Endothelial cell of umbilical vein (primary cell): ENCODE data around the gene SS18L1. TPM values are rescaled to one million over a fixed set of nuclear protein-coding genes. Genes with fewer than 3 reads are reported as not detected.

Experiments used
- BruUV-seq: library from RNA; stranded (reverse); fragments of 400-500 nt; replicated peaks from 2 replicates; lab custom pipeline; 2021; lab: Mats Ljungman, UMichigan
- CTCF ChIA-PET: fragments of 300-600, 350-600 bp; sonication (Branson Sonifier 250); formaldehyde crosslinking; loops from one replicate; lab custom pipeline; 2021; ENCODE audit warnings: antibody characterized with exemption, inconsistent platforms; lab: Charles Lee
- POLR2A ChIA-PET: fragments of 300-600, 350-600 bp; sonication (Branson Sonifier 250); formaldehyde crosslinking; loops from one replicate; lab custom pipeline; 2021; ENCODE audit warnings: antibody characterized with exemption, inconsistent platforms; lab: Charles Lee
- DNase-seq: peaks from one replicate; pipeline ENCODE4 v3.0.0-alpha.2; 2011; ENCODE audit warnings: low read depth, low spot score
- FAIRE-seq: peaks from 2 replicates; lab custom pipeline; 2011; peaks lifted over from hg19 to GRCh38; lab: Jason Lieb, UNC
- H2AFZ ChIP-seq: 2 replicates; pipeline ENCODE4 v1.6.0; 2012; ENCODE audit warnings: low read depth, low read length, control low read depth, inconsistent platforms
- H3K27ac ChIP-seq: 2 replicates; pipeline ENCODE4 v1.5.1; 2011; ENCODE audit warnings: low read depth, mild to moderate bottlenecking, control low read depth, low read length, moderate library complexity; ENCODE audit not compliant: insufficient read depth
- H3K27me3 ChIP-seq, 2 experiments: 2 replicates each; pipeline versions ENCODE4 v1.6.0 to v1.6.1; 2011; ENCODE audit warnings: low read length in 2 of 2, mixed read lengths in 1 of 2; ENCODE audit not compliant: control insufficient read depth in 2 of 2, insufficient read depth in 2 of 2
- H3K36me3 ChIP-seq, 2 experiments: 2 replicates in 1 of 2; 3 replicates in 1 of 2; pipeline ENCODE4 v1.5.1; 2011; ENCODE audit warnings: low read length in 2 of 2, mild to moderate bottlenecking in 1 of 2, moderate library complexity in 1 of 2; ENCODE audit not compliant: control insufficient read depth in 2 of 2, insufficient read depth in 2 of 2; ENCODE audit errors: extremely low read depth in 1 of 2
- H3K4me1 ChIP-seq: 3 replicates; pipeline ENCODE4 v1.5.1; 2011; ENCODE audit warnings: mild to moderate bottlenecking, low read length; ENCODE audit not compliant: control insufficient read depth, insufficient read depth; ENCODE audit errors: extremely low read depth
- H3K4me2 ChIP-seq: 2 replicates; pipeline ENCODE4 v1.6.1; 2011; ENCODE audit warnings: low read length, control low read depth, mixed read lengths; ENCODE audit not compliant: insufficient read depth
- H3K4me3 ChIP-seq, 3 experiments: fragments of 200-600 bp in 1 of 3; sonication (generic), shearing (Covaris generic) in 1 of 3; replicated peaks in 1 of 3; 2 replicates each; pipeline ENCODE4 v1.5.1; 2011 to 2016; ENCODE audit warnings: control low read depth in 3 of 3, low read length in 3 of 3, mild to moderate bottlenecking in 2 of 3, inconsistent platforms in 1 of 3, low read depth in 1 of 3, moderate library complexity in 1 of 3; ENCODE audit not compliant: insufficient read depth in 1 of 3
- H3K79me2 ChIP-seq: 2 replicates; pipeline ENCODE4 v1.6.0; 2012; ENCODE audit warnings: low read length, inconsistent platforms; ENCODE audit not compliant: control insufficient read depth, insufficient read depth
- H3K9ac ChIP-seq: replicated peaks from 2 replicates; pipeline ENCODE3; 2011; ENCODE audit warnings: low read length, control low read depth; ENCODE audit not compliant: insufficient read depth; ENCODE audit errors: extremely low read depth
- H3K9me1 ChIP-seq: replicated peaks from 3 replicates; pipeline ENCODE4 v1.6.0; 2011; ENCODE audit warnings: mild to moderate bottlenecking, low read length; ENCODE audit not compliant: control insufficient read depth, insufficient read depth; ENCODE audit errors: extremely low read depth
- H3K9me3 ChIP-seq: replicated peaks from 2 replicates; pipeline ENCODE4 v1.5.1; 2012; ENCODE audit warnings: low read length, inconsistent platforms; ENCODE audit not compliant: control insufficient read depth, insufficient read depth
- H4K20me1 ChIP-seq: replicated peaks from 2 replicates; pipeline ENCODE3; 2011; ENCODE audit warnings: mild to moderate bottlenecking, low read length; ENCODE audit not compliant: control insufficient read depth, insufficient read depth; ENCODE audit errors: extremely low read depth
- CTCF ChIP-seq, 2 donors: IDR thresholded peaks; 1 replicate in 1 of 2; 2 replicates in 1 of 2; pipeline ENCODE4 v1.5.1; 2011; ENCODE audit warnings: low read length in 2 of 2, mild to moderate bottlenecking in 2 of 2, moderate library complexity in 2 of 2, control low read depth in 1 of 2, inconsistent platforms in 1 of 2, low read depth in 1 of 2; ENCODE audit not compliant: insufficient read depth in 1 of 2; ENCODE audit errors: extremely low read depth in 1 of 2
- EZH2 ChIP-seq: IDR thresholded peaks from 2 replicates; pipeline ENCODE4 v1.6.1; 2012; ENCODE audit warnings: borderline replicate concordance, low read depth, mild to moderate bottlenecking, moderate library complexity, low read length, inconsistent platforms; ENCODE audit not compliant: severe bottlenecking
- FOS ChIP-seq: IDR thresholded peaks from 2 replicates; pipeline ENCODE4 v1.6.1; 2011; ENCODE audit warnings: mild to moderate bottlenecking, low read length, moderate library complexity, borderline replicate concordance; ENCODE audit not compliant: insufficient read depth
- GATA2 ChIP-seq: IDR thresholded peaks from 2 replicates; pipeline ENCODE4 v1.7.0; 2011; ENCODE audit warnings: low read depth, mild to moderate bottlenecking, moderate library complexity, mixed read lengths, low read length; ENCODE audit not compliant: insufficient read length, insufficient read depth
- JUN ChIP-seq: IDR thresholded peaks from 2 replicates; pipeline ENCODE4 v1.6.1; 2011; ENCODE audit warnings: borderline replicate concordance, low read depth; ENCODE audit not compliant: insufficient read length, insufficient read depth
- MAX ChIP-seq: IDR thresholded peaks from 2 replicates; pipeline ENCODE4 v1.6.1; 2011; ENCODE audit not compliant: insufficient read depth, insufficient read length
- MYC ChIP-seq: IDR thresholded peaks from one replicate; pipeline ENCODE4 v1.6.1; 2011; ENCODE audit warnings: mild to moderate bottlenecking, low read depth, low read length
- POLR2A ChIP-seq: IDR thresholded peaks from 2 replicates; pipeline ENCODE4 v1.6.1; 2012; ENCODE audit warnings: low read depth, mild to moderate bottlenecking, control low read depth, low read length
- POLR2AphosphoS5 ChIP-seq: IDR thresholded peaks from 2 replicates; pipeline ENCODE4 v1.6.1; 2012; ENCODE audit warnings: low read depth, mild to moderate bottlenecking, control low read depth, low read length, moderate library complexity; ENCODE audit not compliant: insufficient read depth
- dilution Hi-C: fragments of 300-500 bp; cut with MboI; formaldehyde crosslinking; loops from one replicate; pipeline ENCODE4 v1.15.0; 2019; ENCODE audit warnings: low sequenced_read_pairs; ENCODE audit not compliant: extremely low pct_ligation_motif_present
- intact Hi-C: fragments of 100-400 bp; cut with micrococcal nuclease; formaldehyde crosslinking; loops from one replicate; pipeline ENCODE4 v1.10.0; 2022
- polyA plus RNA-seq, 4 experiments: library from polyadenylated mRNA; depleted of rRNA in 3 of 4; stranded (reverse) in 3 of 4; unstranded in 1 of 4; fragments of >200 nt; gene quantifications; 2 replicates each; pipeline versions ENCODE4 v1.2.1 to v1.2.3, GENCODE V29; 2011 to 2012; ENCODE audit warnings: missing spikeins in 1 of 4
- total RNA-seq: library from RNA; stranded (reverse); gene quantifications from 2 replicates; pipeline ENCODE4 v1.2.3, GENCODE V29; 2021

SS18L1 gene
- total and polyA plus RNA-seq, 2 donors (not counting 3 experiments of a cell fraction or from before 2014, with no cell fraction given): 15.4 to 21.7 TPM

- CTCF ChIA-PET: interaction anchor here (0.7 to 6.1 kb wide), 5 partner anchors 11 to 127 kb away, joined by 3 to 75 read pairs (median 4); no protein-coding TSS in a partner anchor
- H3K9ac ChIP-seq: no peak overlapping the region
- BruUV-seq: no TSS peak
- dilution Hi-C loops: no loop called here
- no peak overlapping the region for H3K4me2 ChIP-seq
- no peaks in the 10 kb centered on the region for H3K9me3 ChIP-seq
- intact Hi-C loops: loop anchor here (5.0 kb wide), 1 partner anchor 71 kb away; the partner anchor contains the start of gene TAF4
- H3K36me3 ChIP-seq: peaks cover 40 to 55% of the 10 kb centered on the region in 2 experiments
- H3K4me3 ChIP-seq: no peak overlapping the region
- TF ChIP-seq POLR2AphosphoS5 (no peak), MAX (no peak), EZH2 (no peak), FOS (no peak), MYC (no peak), POLR2A (no peak), JUN (no peak), GATA2 (no peak), CTCF (IDR thresholded peaks at IDR 0.05; ENCODE audit: extremely low read depth in 1 of 2, insufficient read depth in 1 of 2, low read depth in 1 of 2, low read length in 2 of 2) (no peak)
- no peaks in the 10 kb centered on the region for H3K9me1 ChIP-seq
- H4K20me1 ChIP-seq: peaks cover 7% of the 10 kb centered on the region
- no peaks in the 10 kb centered on the region for H3K4me1 ChIP-seq
- peaks cover 45% of the 10 kb centered on the region for H3K79me2 ChIP-seq
- DNase-seq: no peak
- H2AFZ ChIP-seq: no peak overlapping the region
- FAIRE-seq: no peak
- POLR2A ChIA-PET: no interaction called here
- H3K27ac ChIP-seq: no peak overlapping the region
- no peaks in the 10 kb centered on the region for H3K27me3 ChIP-seq
These were observed 5.4 kb upstream of the SS18L1 start for GRCh38 chr20:62138204-62138543.
